Keratinocyte (primary cell): ENCODE measurements around the gene ANXA5. TPM values are rescaled to one million over a fixed set of nuclear protein-coding genes. Genes with fewer than 3 reads are reported as not detected.

ENCODE experiments used
- DNase-seq: peaks from one replicate; pipeline ENCODE4 v3.0.0-alpha.2; 2011; ENCODE audit warnings: low read depth, missing footprints, low spot score
- FAIRE-seq: peaks from 2 replicates; lab custom pipeline; 2011; peaks lifted over from hg19 to GRCh38; lab: Jason Lieb, UNC
- H2AFZ ChIP-seq: 2 replicates; pipeline ENCODE4 v1.6.0; 2012; ENCODE audit warnings: low read length, control low read depth, inconsistent platforms; ENCODE audit not compliant: control insufficient read depth
- H3K27ac ChIP-seq: 2 replicates; pipeline ENCODE4 v1.5.1; 2011; ENCODE audit warnings: low read length; ENCODE audit not compliant: control insufficient read depth, insufficient read depth
- H3K27me3 ChIP-seq: 3 replicates; pipeline ENCODE4 v1.6.0; 2011; ENCODE audit warnings: low read length; ENCODE audit not compliant: control insufficient read depth, insufficient read depth; ENCODE audit errors: extremely low read depth
- H3K36me3 ChIP-seq, 2 experiments: 2 replicates in 1 of 2; 3 replicates in 1 of 2; pipeline ENCODE4 v1.5.1; 2011; ENCODE audit warnings: low read length in 2 of 2, mild to moderate bottlenecking in 1 of 2; ENCODE audit not compliant: control insufficient read depth in 2 of 2, insufficient read depth in 2 of 2; ENCODE audit errors: extremely low read depth in 1 of 2
- H3K4me1 ChIP-seq: 3 replicates; pipeline ENCODE4 v1.5.1; 2011; ENCODE audit warnings: low read length; ENCODE audit not compliant: control insufficient read depth, insufficient read depth; ENCODE audit errors: extremely low read depth
- H3K4me2 ChIP-seq: 3 replicates; pipeline ENCODE4 v1.6.0; 2011; ENCODE audit warnings: low read depth, low read length; ENCODE audit not compliant: control insufficient read depth, insufficient read depth; ENCODE audit errors: extremely low read depth
- H3K4me3 ChIP-seq, 3 experiments: fragments of 200-600 bp in 1 of 3; sonication (generic) in 1 of 3; 2 replicates in 2 of 3; 3 replicates in 1 of 3; pipeline ENCODE4 v1.5.1; 2011 to 2016; ENCODE audit warnings: low read length in 3 of 3, mild to moderate bottlenecking in 3 of 3, control low read depth in 2 of 3, inconsistent platforms in 1 of 3, low read depth in 1 of 3, mixed read lengths in 1 of 3, mixed run types in 1 of 3, moderate library complexity in 1 of 3; ENCODE audit not compliant: control insufficient read depth in 2 of 3, insufficient read depth in 2 of 3; ENCODE audit errors: extremely low read depth in 1 of 3
- H3K79me2 ChIP-seq: 2 replicates; pipeline ENCODE4 v1.6.0; 2012; ENCODE audit warnings: low read length; ENCODE audit not compliant: control insufficient read depth, insufficient read depth
- H3K9ac ChIP-seq: 3 replicates; pipeline ENCODE4 v1.6.0; 2011; ENCODE audit warnings: low read length; ENCODE audit not compliant: control insufficient read depth, insufficient read depth; ENCODE audit errors: extremely low read depth
- H3K9me1 ChIP-seq: 3 replicates; pipeline ENCODE4 v1.6.0; 2011; ENCODE audit warnings: low read length; ENCODE audit not compliant: control insufficient read depth, insufficient read depth; ENCODE audit errors: extremely low read depth
- H3K9me3 ChIP-seq: 2 replicates; pipeline ENCODE4 v1.5.1; 2012; ENCODE audit warnings: low read depth, low read length; ENCODE audit not compliant: control insufficient read depth
- H4K20me1 ChIP-seq: 3 replicates; pipeline ENCODE4 v1.6.0; 2011; ENCODE audit warnings: low read length; ENCODE audit not compliant: control insufficient read depth, insufficient read depth; ENCODE audit errors: extremely low read depth
- CTCF ChIP-seq, 3 experiments: IDR thresholded peaks in 1 of 3; conservative IDR thresholded peaks in 1 of 3; optimal IDR thresholded peaks in 1 of 3; 2 replicates in 2 of 3; 3 replicates in 1 of 3; pipeline versions ENCODE3 to v1.5.1; 2011; ENCODE audit warnings: low read length in 3 of 3, mild to moderate bottlenecking in 3 of 3, moderate library complexity in 2 of 3, control low read depth in 1 of 3, inconsistent platforms in 1 of 3; ENCODE audit not compliant: insufficient read depth in 2 of 3; ENCODE audit errors: extremely low read depth in 1 of 3
- EZH2 ChIP-seq: IDR thresholded peaks from one replicate; pipeline ENCODE4 v1.6.1; 2012; ENCODE audit warnings: inconsistent platforms, mild to moderate bottlenecking, low read length, moderate library complexity
- dilution Hi-C: fragments of 300-500 bp; cut with MboI; formaldehyde crosslinking; loops from one replicate; pipeline ENCODE4 v1.7.0; 2020; ENCODE audit warnings: low sequenced_read_pairs; ENCODE audit not compliant: extremely low pct_ligation_motif_present
- polyA plus RNA-seq, 5 experiments: library from polyadenylated mRNA; depleted of rRNA in 3 of 5; stranded (reverse) in 3 of 5; stranded (forward) in 1 of 5; unstranded in 1 of 5; fragments of >200 nt; gene quantifications; 1 replicate in 1 of 5; 2 replicates in 3 of 5; 3 replicates in 1 of 5; pipeline versions ENCODE4 v1.2.1 to v1.2.3, GENCODE V29; 2011 to 2012; ENCODE audit warnings: missing spikeins in 2 of 5, low read depth in 1 of 5, low replicate concordance in 1 of 5

ANXA5 gene
- polyA plus RNA-seq, 1 donor (not counting 4 experiments of a cell fraction or from before 2014, with no cell fraction given): 512 TPM

GRCh38 chr4:121698236-121698671, 1.5 kb upstream of the ANXA5 start:
- dilution Hi-C loops: no loop called here
- Histone ChIP-seq H3K27me3 (no peaks in the 10 kb centered on the region), H3K9ac (no peak overlapping the region), H2AFZ (no peak overlapping the region), H4K20me1 (no peaks in the 10 kb centered on the region), H3K27ac (no peak overlapping the region), H3K4me1 (peaks cover 10% of the 10 kb centered on the region), H3K4me3 (no peak overlapping the region), H3K9me1 (no peaks in the 10 kb centered on the region), H3K36me3 (no peaks in the 10 kb centered on the region), H3K79me2 (peaks cover 27% of the 10 kb centered on the region), H3K9me3 (no peaks in the 10 kb centered on the region), H3K4me2 (no peak overlapping the region)
- no peak for DNase-seq
- no peak for FAIRE-seq
- TF ChIP-seq CTCF (optimal IDR thresholded peaks at IDR 0.05 in 1 of 3, IDR thresholded peaks at IDR 0.05 in 1 of 3, conservative IDR thresholded peaks at IDR 0.05 in 1 of 3; ENCODE audit: extremely low read depth in 1 of 3, insufficient read depth in 2 of 3, low read length in 3 of 3): no peak
- TF ChIP-seq EZH2: no peak

- Histone ChIP-seq H4K20me1 (no peaks in the 10 kb centered on the region), H3K9ac (peak overlapping the region; percentile 93), H3K36me3 (peaks cover 0 to under 1% of the 10 kb centered on the region in 2 experiments), H3K4me1 (peaks cover 10% of the 10 kb centered on the region), H3K9me1 (no peaks in the 10 kb centered on the region), H3K27me3 (no peaks in the 10 kb centered on the region), H3K9me3 (no peaks in the 10 kb centered on the region), H3K27ac (peak overlapping the region; percentile 69), H3K79me2 (peaks cover 34% of the 10 kb centered on the region), H3K4me3 (peak overlapping the region; percentile 79 to 96 (median 80)), H2AFZ (peak overlapping the region; percentile 43), H3K4me2 (peak overlapping the region; percentile 93)
- FAIRE-seq (no peak), DNase-seq (no peak)
- dilution Hi-C loops: no loop called here
- TF ChIP-seq EZH2: no peak
- TF ChIP-seq CTCF (optimal IDR thresholded peaks at IDR 0.05 in 1 of 3, IDR thresholded peaks at IDR 0.05 in 1 of 3, conservative IDR thresholded peaks at IDR 0.05 in 1 of 3; ENCODE audit: extremely low read depth in 1 of 3, insufficient read depth in 2 of 3, low read length in 3 of 3): no peak
These were observed 784 bp upstream of the ANXA5 start for GRCh38 chr4:121697564-121697963.
